ENCODE measurements around the gene NOC2L.

DNA sequence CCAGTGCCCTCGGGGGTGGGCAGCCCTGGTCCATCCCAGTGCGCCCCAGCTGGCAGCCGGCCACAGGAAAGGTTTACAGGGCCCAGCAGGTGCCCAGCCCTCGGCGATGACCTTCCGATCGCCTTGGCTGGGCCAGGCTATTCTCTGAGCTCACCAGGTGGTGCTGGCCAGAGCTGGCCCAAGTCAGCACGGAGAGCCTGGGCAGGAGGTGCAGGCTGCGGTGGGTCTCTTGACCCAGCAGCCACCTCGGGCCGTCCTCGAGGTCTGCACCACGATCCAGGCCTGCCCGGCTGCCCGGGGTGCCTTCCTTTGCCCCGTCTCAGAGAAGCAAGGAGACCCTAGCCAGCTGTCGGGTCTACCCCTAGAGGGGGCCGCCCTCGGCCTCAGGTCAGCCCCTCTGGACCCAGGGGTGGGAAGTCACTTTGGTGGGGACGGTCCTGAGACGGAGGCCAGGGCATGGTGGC is 22.5 kb upstream of the NOC2L start:
- TF ChIP-seq, protein P1, sequence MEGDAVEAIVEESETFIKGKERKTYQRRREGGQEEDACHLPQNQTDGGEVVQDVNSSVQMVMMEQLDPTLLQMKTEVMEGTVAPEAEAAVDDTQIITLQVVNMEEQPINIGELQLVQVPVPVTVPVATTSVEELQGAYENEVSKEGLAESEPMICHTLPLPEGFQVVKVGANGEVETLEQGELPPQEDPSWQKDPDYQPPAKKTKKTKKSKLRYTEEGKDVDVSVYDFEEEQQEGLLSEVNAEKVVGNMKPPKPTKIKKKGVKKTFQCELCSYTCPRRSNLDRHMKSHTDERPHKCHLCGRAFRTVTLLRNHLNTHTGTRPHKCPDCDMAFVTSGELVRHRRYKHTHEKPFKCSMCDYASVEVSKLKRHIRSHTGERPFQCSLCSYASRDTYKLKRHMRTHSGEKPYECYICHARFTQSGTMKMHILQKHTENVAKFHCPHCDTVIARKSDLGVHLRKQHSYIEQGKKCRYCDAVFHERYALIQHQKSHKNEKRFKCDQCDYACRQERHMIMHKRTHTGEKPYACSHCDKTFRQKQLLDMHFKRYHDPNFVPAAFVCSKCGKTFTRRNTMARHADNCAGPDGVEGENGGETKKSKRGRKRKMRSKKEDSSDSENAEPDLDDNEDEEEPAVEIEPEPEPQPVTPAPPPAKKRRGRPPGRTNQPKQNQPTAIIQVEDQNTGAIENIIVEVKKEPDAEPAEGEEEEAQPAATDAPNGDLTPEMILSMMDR (IDR thresholded peaks at IDR 0.05): no peak
- no peak for TF ChIP-seq POLR2A (IDR thresholded peaks at IDR 0.05; ENCODE audit: low read length)
- no peak for TF ChIP-seq RCOR1 (IDR thresholded peaks at IDR 0.05; ENCODE audit: low read depth, low read length)
- no peak for TF ChIP-seq KDM1A (IDR thresholded peaks at IDR 0.05; ENCODE audit: low read depth)
- no peak for TF ChIP-seq RAD21 (conservative IDR thresholded peaks at IDR 0.05 in 1 of 2, IDR thresholded peaks at IDR 0.05 in 1 of 2)
- TF ChIP-seq EP300 (IDR thresholded peaks at IDR 0.05): no peak
- TF ChIP-seq BHLHE40 (IDR thresholded peaks at IDR 0.05; ENCODE audit: low read depth, low read length): no peak
- TF ChIP-seq, protein P2, sequence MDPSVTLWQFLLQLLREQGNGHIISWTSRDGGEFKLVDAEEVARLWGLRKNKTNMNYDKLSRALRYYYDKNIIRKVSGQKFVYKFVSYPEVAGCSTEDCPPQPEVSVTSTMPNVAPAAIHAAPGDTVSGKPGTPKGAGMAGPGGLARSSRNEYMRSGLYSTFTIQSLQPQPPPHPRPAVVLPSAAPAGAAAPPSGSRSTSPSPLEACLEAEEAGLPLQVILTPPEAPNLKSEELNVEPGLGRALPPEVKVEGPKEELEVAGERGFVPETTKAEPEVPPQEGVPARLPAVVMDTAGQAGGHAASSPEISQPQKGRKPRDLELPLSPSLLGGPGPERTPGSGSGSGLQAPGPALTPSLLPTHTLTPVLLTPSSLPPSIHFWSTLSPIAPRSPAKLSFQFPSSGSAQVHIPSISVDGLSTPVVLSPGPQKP (IDR thresholded peaks at IDR 0.05; ENCODE audit: low read depth, low read length): no peak
- TF ChIP-seq CHD2 (IDR thresholded peaks at IDR 0.05; ENCODE audit: low read length, partially characterized antibody): no peak

All from A549 (cell line).